ENCODE results near the gene MIA2.

GRCh38 chr14:39246618-39247017 lies 12.9 kb downstream of the MIA2 start:
- no peak for TF ChIP-seq POLR2AphosphoS5 (IDR thresholded peaks at IDR 0.05; ENCODE audit: low read depth, low read length)
- TF ChIP-seq REST (IDR thresholded peaks at IDR 0.05; ENCODE audit: insufficient read depth in 1 of 2, low read depth in 2 of 2, low read length in 2 of 2), result no peak
- no peak for TF ChIP-seq SIN3A (IDR thresholded peaks at IDR 0.05; ENCODE audit: borderline replicate concordance, insufficient read depth, low read length)
- TF ChIP-seq TAF1 (IDR thresholded peaks at IDR 0.05; ENCODE audit: borderline replicate concordance, insufficient read depth, low read length), result no peak

Data from PFSK-1 (cell line).